ENCODE measurements around the gene FAM227A.

- TF ChIP-seq CTCF (IDR thresholded peaks at IDR 0.05) (no peak), POLR2A (IDR thresholded peaks at IDR 0.05) (no peak)
Observed at GRCh38 chr22:38638728-38639127, 17.5 kb downstream of the FAM227A start.
